Measurements from ENCODE around the gene SPAG9. TPM values are rescaled to one million over a fixed set of nuclear protein-coding genes. Genes with fewer than 3 reads are reported as not detected.

Gene SPAG9
- total RNA-seq, 2 donors from 2014 or later = 46.0 to 67.0 TPM

DNA sequence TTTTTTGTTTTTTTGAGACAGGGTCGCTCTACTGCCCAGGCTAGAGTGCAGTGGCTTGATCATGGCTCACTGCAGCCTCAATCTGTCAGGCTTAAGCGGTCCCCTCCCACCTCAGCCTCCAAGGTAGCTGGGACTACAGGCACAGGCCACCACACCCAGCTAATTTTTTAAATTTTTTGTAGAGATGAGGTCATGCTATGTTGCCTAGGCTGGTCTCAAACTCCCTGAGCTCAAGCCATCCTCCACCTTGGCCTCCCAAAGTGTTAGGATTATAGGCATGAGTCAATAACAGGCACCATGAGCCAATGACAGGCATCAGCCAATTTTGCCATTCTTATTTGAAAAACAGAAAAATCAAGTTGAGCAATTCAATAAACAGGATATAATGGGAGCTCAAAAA is 125.0 kb downstream of the SPAG9 start:
- no peaks in the 10 kb centered on the region for H3K4me1 ChIP-seq
- no peaks in the 10 kb centered on the region for H3K9me3 ChIP-seq
- no peak for DNase-seq
- no peak overlapping the region for H3K27ac ChIP-seq
- no peak overlapping the region for H3K9ac ChIP-seq (ENCODE audit: low read depth in 2 of 2, low read length in 2 of 2)
- H3K27me3 ChIP-seq = no peaks in the 10 kb centered on the region
- H3K4me3 ChIP-seq = no peak overlapping the region
- peaks cover 33% of the 10 kb centered on the region for H3K36me3 ChIP-seq
- TF ChIP-seq, protein P1, sequence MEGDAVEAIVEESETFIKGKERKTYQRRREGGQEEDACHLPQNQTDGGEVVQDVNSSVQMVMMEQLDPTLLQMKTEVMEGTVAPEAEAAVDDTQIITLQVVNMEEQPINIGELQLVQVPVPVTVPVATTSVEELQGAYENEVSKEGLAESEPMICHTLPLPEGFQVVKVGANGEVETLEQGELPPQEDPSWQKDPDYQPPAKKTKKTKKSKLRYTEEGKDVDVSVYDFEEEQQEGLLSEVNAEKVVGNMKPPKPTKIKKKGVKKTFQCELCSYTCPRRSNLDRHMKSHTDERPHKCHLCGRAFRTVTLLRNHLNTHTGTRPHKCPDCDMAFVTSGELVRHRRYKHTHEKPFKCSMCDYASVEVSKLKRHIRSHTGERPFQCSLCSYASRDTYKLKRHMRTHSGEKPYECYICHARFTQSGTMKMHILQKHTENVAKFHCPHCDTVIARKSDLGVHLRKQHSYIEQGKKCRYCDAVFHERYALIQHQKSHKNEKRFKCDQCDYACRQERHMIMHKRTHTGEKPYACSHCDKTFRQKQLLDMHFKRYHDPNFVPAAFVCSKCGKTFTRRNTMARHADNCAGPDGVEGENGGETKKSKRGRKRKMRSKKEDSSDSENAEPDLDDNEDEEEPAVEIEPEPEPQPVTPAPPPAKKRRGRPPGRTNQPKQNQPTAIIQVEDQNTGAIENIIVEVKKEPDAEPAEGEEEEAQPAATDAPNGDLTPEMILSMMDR (IDR thresholded peaks at IDR 0.05) = no peak
- intact Hi-C loops (cut with DNase I) = no loop called here

DNA sequence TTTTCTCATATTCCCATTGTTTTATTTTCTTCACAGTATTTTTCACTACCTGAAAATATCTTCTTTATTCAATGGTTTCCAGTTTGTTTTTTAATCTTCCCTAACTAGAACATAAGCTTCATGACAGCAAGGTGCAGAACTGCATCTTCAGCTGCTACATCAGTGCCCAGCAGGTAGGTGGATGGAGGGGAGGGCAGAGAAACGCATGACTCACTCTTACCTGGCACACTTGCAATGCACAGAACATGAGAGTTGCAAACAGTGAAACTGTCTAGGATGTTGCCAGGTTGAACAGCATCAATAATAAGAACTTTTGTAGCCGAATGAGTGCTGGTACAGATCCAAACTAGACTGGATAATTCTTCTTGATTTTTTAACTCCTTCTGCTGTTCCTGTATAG is 127.1 kb downstream of the SPAG9 start:
- Histone ChIP-seq H3K4me1 (no peaks in the 10 kb centered on the region), H3K9ac (ENCODE audit: low read depth in 2 of 2, low read length in 2 of 2) (no peak overlapping the region), H3K4me3 (no peak overlapping the region), H3K9me3 (no peaks in the 10 kb centered on the region), H3K36me3 (peaks cover 30% of the 10 kb centered on the region), H3K27me3 (no peaks in the 10 kb centered on the region), H3K27ac (no peak overlapping the region)
- TF ChIP-seq, protein P1 (IDR thresholded peaks at IDR 0.05) = no peak
- intact Hi-C loops (cut with DNase I) = no loop called here
- DNase-seq = no peak

DNA sequence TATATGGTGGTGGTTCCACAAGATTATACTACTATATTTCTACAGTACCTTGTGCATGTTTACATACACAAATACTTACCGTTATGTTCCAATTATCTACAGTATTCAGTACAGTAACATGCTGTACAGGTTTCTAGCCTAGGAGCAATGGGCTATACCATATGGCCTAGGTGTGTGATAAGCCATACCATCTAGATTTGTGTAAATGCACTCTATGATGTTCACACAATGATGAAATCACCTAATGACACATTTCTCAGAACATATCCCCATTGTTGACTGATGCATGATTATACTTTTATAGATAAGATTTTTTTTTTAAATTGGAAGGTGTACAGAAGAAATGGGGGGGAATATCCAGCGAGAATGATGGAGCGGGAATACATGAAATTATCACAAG is 131.5 kb downstream of the SPAG9 start:
- no peaks in the 10 kb centered on the region for H3K27me3 ChIP-seq
- H3K4me3 ChIP-seq = no peak overlapping the region
- TF ChIP-seq, protein P1 (IDR thresholded peaks at IDR 0.05) = no peak
- DNase-seq = no peak
- no peaks in the 10 kb centered on the region for H3K4me1 ChIP-seq
- no peaks in the 10 kb centered on the region for H3K9me3 ChIP-seq
- H3K27ac ChIP-seq = no peak overlapping the region
- peaks cover 21% of the 10 kb centered on the region for H3K36me3 ChIP-seq
- no peak overlapping the region for H3K9ac ChIP-seq (ENCODE audit: low read depth in 2 of 2, low read length in 2 of 2)
- intact Hi-C loops (cut with DNase I) = no loop called here

DNA sequence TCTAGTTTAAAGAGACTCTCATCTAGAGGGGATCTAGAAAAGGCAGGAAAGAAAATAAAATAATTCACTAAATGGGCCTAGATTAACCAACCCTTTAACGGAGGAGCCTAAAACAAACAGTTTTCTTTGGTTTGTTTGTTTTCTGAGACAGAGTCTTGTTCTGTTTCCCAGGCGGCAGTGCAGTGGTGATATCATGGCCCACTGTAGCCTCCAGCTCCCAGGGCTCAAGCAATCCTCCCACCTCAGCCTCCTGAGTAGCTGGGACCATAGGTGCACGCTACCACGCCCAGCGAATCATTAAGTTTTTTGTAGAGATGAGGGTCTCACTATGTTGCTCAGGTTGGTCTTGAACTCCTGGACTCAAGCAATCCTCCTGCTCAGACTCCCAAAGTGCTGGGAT is 132.2 kb downstream of the SPAG9 start:
- H3K4me1 ChIP-seq = no peaks in the 10 kb centered on the region
- H3K27me3 ChIP-seq = no peaks in the 10 kb centered on the region
- H3K36me3 ChIP-seq = peaks cover 21% of the 10 kb centered on the region
- no peak overlapping the region for H3K27ac ChIP-seq
- H3K9ac ChIP-seq (ENCODE audit: low read depth in 2 of 2, low read length in 2 of 2) = no peak overlapping the region
- no peak overlapping the region for H3K4me3 ChIP-seq
- DNase-seq = no peak
- no peaks in the 10 kb centered on the region for H3K9me3 ChIP-seq
- intact Hi-C loops (cut with DNase I) = no loop called here
- TF ChIP-seq, protein P1 (IDR thresholded peaks at IDR 0.05) = no peak

DNA sequence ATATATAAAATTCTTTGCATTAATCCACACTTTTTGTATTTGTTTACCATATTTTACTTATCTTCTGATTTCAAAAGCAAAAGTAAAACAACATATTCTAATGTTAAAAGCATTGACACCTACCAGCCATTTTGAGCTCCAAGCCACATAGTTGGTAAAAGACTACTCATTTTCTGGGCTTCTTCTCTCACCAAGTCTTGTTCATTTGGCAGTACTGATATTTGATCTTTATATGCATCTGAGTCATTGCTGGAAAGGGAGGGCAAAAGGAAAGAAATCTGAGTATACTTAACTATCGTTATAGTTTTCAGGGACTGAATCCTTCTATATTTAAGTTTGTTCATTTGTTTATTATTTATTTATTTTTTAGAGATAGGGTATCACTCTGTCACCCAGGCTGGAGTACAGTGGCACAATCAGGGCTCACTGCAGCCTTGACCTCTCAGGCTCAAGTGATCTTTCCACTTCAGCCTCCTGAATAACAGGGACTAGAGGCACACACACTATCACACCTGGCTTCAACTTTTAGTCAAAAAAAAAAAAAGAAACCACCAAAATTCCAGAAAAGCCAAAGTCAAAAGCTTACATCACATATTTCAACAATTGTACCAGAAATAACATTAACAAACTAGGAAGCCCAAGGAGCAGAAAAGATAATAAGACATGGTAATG is 133.5 kb downstream of the SPAG9 start:
- TF ChIP-seq, protein P1 (IDR thresholded peaks at IDR 0.05) = no peak
- Histone ChIP-seq H3K36me3 (peaks cover 15% of the 10 kb centered on the region), H3K27me3 (no peaks in the 10 kb centered on the region), H3K4me3 (no peak overlapping the region), H3K9ac (ENCODE audit: low read depth in 2 of 2, low read length in 2 of 2) (no peak overlapping the region), H3K27ac (no peak overlapping the region), H3K4me1 (no peaks in the 10 kb centered on the region), H3K9me3 (no peaks in the 10 kb centered on the region)
- DNase-seq = no peak
- intact Hi-C loops (cut with DNase I) = no loop called here

Data from colonic mucosa (tissue), 4 donors.